Neuron (in vitro differentiated cells): Measurements from ENCODE around the gene AMELX.

ENCODE experiments used
- H2AFZ ChIP-seq: one replicate; pipeline ENCODE4 v1.6.1; 2013; ENCODE audit warnings: low read depth, mild to moderate bottlenecking, inconsistent platforms, low read length, moderate library complexity
- H3K27me3 ChIP-seq: one replicate; pipeline ENCODE4 v1.6.1; 2013; ENCODE audit warnings: low read length; ENCODE audit not compliant: insufficient read depth
- H3K36me3 ChIP-seq: one replicate; pipeline ENCODE4 v1.6.1; 2013; ENCODE audit warnings: low read length; ENCODE audit not compliant: insufficient read depth
- H3K4me1 ChIP-seq: one replicate; pipeline ENCODE4 v1.6.1; 2013; ENCODE audit warnings: low read length; ENCODE audit not compliant: insufficient read depth
- H3K4me3 ChIP-seq: 2 replicates; pipeline ENCODE4 v1.5.1; 2013; ENCODE audit warnings: mild to moderate bottlenecking, low read length, moderate library complexity
- H3K9me3 ChIP-seq: one replicate; pipeline ENCODE4 v1.6.1; 2013; ENCODE audit warnings: low read length

Gene AMELX

GRCh38 chrX:11321986-11322385 is 28.8 kb downstream of the AMELX start:
- Histone ChIP-seq H3K27me3 (no peaks in the 10 kb centered on the region), H2AFZ (no peak overlapping the region), H3K4me3 (no peak overlapping the region), H3K4me1 (peaks cover 2% of the 10 kb centered on the region), H3K9me3 (no peaks in the 10 kb centered on the region), H3K36me3 (no peaks in the 10 kb centered on the region)

GRCh38 chrX:11328134-11328533 is 34.9 kb downstream of the AMELX start:
- no peaks in the 10 kb centered on the region for H3K4me1 ChIP-seq
- H3K4me3 ChIP-seq: no peak overlapping the region
- H3K27me3 ChIP-seq: no peaks in the 10 kb centered on the region
- no peak overlapping the region for H2AFZ ChIP-seq
- H3K9me3 ChIP-seq: no peaks in the 10 kb centered on the region
- no peaks in the 10 kb centered on the region for H3K36me3 ChIP-seq

- H3K36me3 ChIP-seq: no peaks in the 10 kb centered on the region
- H2AFZ ChIP-seq: no peak overlapping the region
- H3K9me3 ChIP-seq: no peaks in the 10 kb centered on the region
Measured at GRCh38 chrX:11329021-11329420, 35.8 kb downstream of the AMELX start.

GRCh38 chrX:11331788-11332187 is 38.6 kb downstream of the AMELX start:
- Histone ChIP-seq H3K4me3 (no peak overlapping the region), H3K4me1 (no peaks in the 10 kb centered on the region), H3K36me3 (no peaks in the 10 kb centered on the region), H3K9me3 (no peaks in the 10 kb centered on the region), H2AFZ (no peak overlapping the region), H3K27me3 (no peaks in the 10 kb centered on the region)

More at GRCh38 chrX:11329021-11329420, 35.8 kb downstream of the AMELX start:
- Histone ChIP-seq H3K4me1 (no peaks in the 10 kb centered on the region), H3K27me3 (no peaks in the 10 kb centered on the region), H3K4me3 (no peak overlapping the region)

- no peaks in the 10 kb centered on the region for H3K9me3 ChIP-seq
- no peak overlapping the region for H3K4me3 ChIP-seq
- no peaks in the 10 kb centered on the region for H3K4me1 ChIP-seq
- no peaks in the 10 kb centered on the region for H3K27me3 ChIP-seq
- no peaks in the 10 kb centered on the region for H3K36me3 ChIP-seq
- H2AFZ ChIP-seq: no peak overlapping the region
Measured at GRCh38 chrX:11334165-11334564, 41.0 kb downstream of the AMELX start.

- peaks cover 2% of the 10 kb centered on the region for H3K4me1 ChIP-seq
- H3K9me3 ChIP-seq: no peaks in the 10 kb centered on the region
- no peak overlapping the region for H3K4me3 ChIP-seq
- no peaks in the 10 kb centered on the region for H3K27me3 ChIP-seq
- H3K36me3 ChIP-seq: no peaks in the 10 kb centered on the region
- H2AFZ ChIP-seq: no peak overlapping the region
Measured at GRCh38 chrX:11336201-11336600, 43.0 kb downstream of the AMELX start.

GRCh38 chrX:11337292-11338009 is 44.2 kb downstream of the AMELX start:
- Histone ChIP-seq H3K36me3 (no peaks in the 10 kb centered on the region), H3K4me1 (peaks cover 11% of the 10 kb centered on the region), H3K27me3 (no peaks in the 10 kb centered on the region), H3K9me3 (no peaks in the 10 kb centered on the region), H2AFZ (no peak overlapping the region), H3K4me3 (no peak overlapping the region)

GRCh38 chrX:11341274-11342201 is 48.3 kb downstream of the AMELX start:
- no peaks in the 10 kb centered on the region for H3K36me3 ChIP-seq
- no peaks in the 10 kb centered on the region for H3K9me3 ChIP-seq
- no peaks in the 10 kb centered on the region for H3K27me3 ChIP-seq
- no peak overlapping the region for H2AFZ ChIP-seq
- H3K4me3 ChIP-seq: no peak overlapping the region
- peaks cover 14% of the 10 kb centered on the region for H3K4me1 ChIP-seq

GRCh38 chrX:11342673-11343072 is 49.5 kb downstream of the AMELX start:
- Histone ChIP-seq H3K36me3 (no peaks in the 10 kb centered on the region), H2AFZ (no peak overlapping the region), H3K9me3 (no peaks in the 10 kb centered on the region), H3K27me3 (no peaks in the 10 kb centered on the region), H3K4me3 (no peak overlapping the region), H3K4me1 (peaks cover 22% of the 10 kb centered on the region)

GRCh38 chrX:11346121-11346682 is 53.0 kb downstream of the AMELX start:
- Histone ChIP-seq H3K4me3 (no peak overlapping the region), H3K27me3 (no peaks in the 10 kb centered on the region), H3K4me1 (peaks cover 27% of the 10 kb centered on the region), H3K9me3 (no peaks in the 10 kb centered on the region), H2AFZ (no peak overlapping the region), H3K36me3 (no peaks in the 10 kb centered on the region)

- Histone ChIP-seq H3K4me3 (no peak overlapping the region), H3K27me3 (no peaks in the 10 kb centered on the region), H2AFZ (no peak overlapping the region), H3K36me3 (no peaks in the 10 kb centered on the region), H3K4me1 (peaks cover 19% of the 10 kb centered on the region), H3K9me3 (no peaks in the 10 kb centered on the region)
Measured at GRCh38 chrX:11347300-11347699, 54.1 kb downstream of the AMELX start.

- no peak overlapping the region for H3K4me3 ChIP-seq
- H2AFZ ChIP-seq: no peak overlapping the region
- no peaks in the 10 kb centered on the region for H3K36me3 ChIP-seq
- H3K9me3 ChIP-seq: no peaks in the 10 kb centered on the region
- peaks cover 15% of the 10 kb centered on the region for H3K4me1 ChIP-seq
- no peaks in the 10 kb centered on the region for H3K27me3 ChIP-seq
Measured at GRCh38 chrX:11349020-11349419, 55.8 kb downstream of the AMELX start.

GRCh38 chrX:11349661-11350337 is 56.6 kb downstream of the AMELX start:
- Histone ChIP-seq H2AFZ (no peak overlapping the region), H3K9me3 (no peaks in the 10 kb centered on the region), H3K27me3 (no peaks in the 10 kb centered on the region), H3K4me3 (no peak overlapping the region), H3K36me3 (no peaks in the 10 kb centered on the region), H3K4me1 (peaks cover 15% of the 10 kb centered on the region)
